ENCODE measurements around the gene MCF2L. TPM values are rescaled to one million over a fixed set of nuclear protein-coding genes. Genes with fewer than 3 reads are reported as not detected.

MCF2L gene
- total RNA-seq, 2 donors from 2014 or later: 48.0 to 49.9 TPM

GRCh38 chr13:113083022-113083373, 114.0 kb downstream of the MCF2L start:
- peaks cover 12% of the 10 kb centered on the region for H3K36me3 Mint-ChIP-seq (ENCODE audit: low read depth)
- Histone ChIP-seq H3K4me3 (ENCODE audit: low read length) (no peak overlapping the region), H3K4me1 (ENCODE audit: control insufficient read depth, insufficient read depth, low read length) (no peaks in the 10 kb centered on the region), H3K9ac (ENCODE audit: extremely low read depth, low read length, poor library complexity, severe bottlenecking) (no peak overlapping the region), H3K27me3 (ENCODE audit: control insufficient read depth, insufficient read depth, low read length, poor library complexity, severe bottlenecking) (no peaks in the 10 kb centered on the region), H3K27ac (ENCODE audit: low read depth, low read length) (no peak overlapping the region), H3K9me3 (ENCODE audit: control insufficient read depth, low read length) (no peaks in the 10 kb centered on the region), H3K36me3 (ENCODE audit: control insufficient read depth, insufficient read depth, low read length) (no peaks in the 10 kb centered on the region)
- WGBS, 2 experiments (ENCODE audit: insufficient coverage in 1 of 2, insufficient read length in 1 of 2): 89% methylated on average over 10 of the region's 10 CpGs
- TF ChIP-seq CTCF (conservative IDR thresholded peaks at IDR 0.05): no peak
- no peak for DNase-seq
- no peaks in the 10 kb centered on the region for H3K9me3 Mint-ChIP-seq
- H3K4me3 Mint-ChIP-seq: no peak overlapping the region
- H3K27me3 Mint-ChIP-seq (ENCODE audit: insufficient read depth): no peaks in the 10 kb centered on the region
- no peak overlapping the region for H3K27ac Mint-ChIP-seq
- no peaks in the 10 kb centered on the region for H3K4me1 Mint-ChIP-seq

- H3K36me3 ChIP-seq (ENCODE audit: control insufficient read depth, insufficient read depth, low read length): no peaks in the 10 kb centered on the region
- Mint-ChIP-seq H3K9me3 (no peaks in the 10 kb centered on the region), H3K27me3 (ENCODE audit: insufficient read depth) (no peaks in the 10 kb centered on the region), H3K36me3 (ENCODE audit: low read depth) (peaks cover 10% of the 10 kb centered on the region), H3K4me3 (no peak overlapping the region), H3K4me1 (no peaks in the 10 kb centered on the region), H3K27ac (no peak overlapping the region)
- TF ChIP-seq CTCF (conservative IDR thresholded peaks at IDR 0.05): no peak
- DNase-seq: no peak
- WGBS, 2 experiments (ENCODE audit: insufficient coverage in 1 of 2, insufficient read length in 1 of 2): 88 to 89% methylated on average over 12 to 18 of the region's 18 CpGs
- no peaks in the 10 kb centered on the region for H3K27me3 ChIP-seq (ENCODE audit: control insufficient read depth, insufficient read depth, low read length, poor library complexity, severe bottlenecking)
- H3K9ac ChIP-seq (ENCODE audit: extremely low read depth, low read length, poor library complexity, severe bottlenecking): no peak overlapping the region
- no peak overlapping the region for H3K4me3 ChIP-seq (ENCODE audit: low read length)
- H3K27ac ChIP-seq (ENCODE audit: low read depth, low read length): no peak overlapping the region
- no peaks in the 10 kb centered on the region for H3K4me1 ChIP-seq (ENCODE audit: control insufficient read depth, insufficient read depth, low read length)
- H3K9me3 ChIP-seq (ENCODE audit: control insufficient read depth, low read length): no peaks in the 10 kb centered on the region
Measured at GRCh38 chr13:113083402-113084061, 114.5 kb downstream of the MCF2L start.

GRCh38 chr13:113084094-113084942, 115.3 kb downstream of the MCF2L start:
- 94 to 96% methylated on average over 23 to 25 of the region's 25 CpGs for WGBS, 2 experiments (ENCODE audit: insufficient coverage in 1 of 2, insufficient read length in 1 of 2)
- Mint-ChIP-seq H3K4me1 (no peaks in the 10 kb centered on the region), H3K4me3 (no peak overlapping the region), H3K27ac (no peak overlapping the region), H3K27me3 (ENCODE audit: insufficient read depth) (no peaks in the 10 kb centered on the region), H3K9me3 (no peaks in the 10 kb centered on the region), H3K36me3 (ENCODE audit: low read depth) (peaks cover 15% of the 10 kb centered on the region)
- Histone ChIP-seq H3K27ac (ENCODE audit: low read depth, low read length) (no peak overlapping the region), H3K9ac (ENCODE audit: extremely low read depth, low read length, poor library complexity, severe bottlenecking) (no peak overlapping the region), H3K9me3 (ENCODE audit: control insufficient read depth, low read length) (no peaks in the 10 kb centered on the region), H3K4me3 (ENCODE audit: low read length) (no peak overlapping the region), H3K27me3 (ENCODE audit: control insufficient read depth, insufficient read depth, low read length, poor library complexity, severe bottlenecking) (no peaks in the 10 kb centered on the region), H3K36me3 (ENCODE audit: control insufficient read depth, insufficient read depth, low read length) (no peaks in the 10 kb centered on the region), H3K4me1 (ENCODE audit: control insufficient read depth, insufficient read depth, low read length) (no peaks in the 10 kb centered on the region)
- DNase-seq: no peak
- peak; percentile 63 for TF ChIP-seq CTCF (conservative IDR thresholded peaks at IDR 0.05)
